K562 (cell line): ENCODE results near the gene SULT2A1.

ENCODE experiments used
- CBX2 ChIP-seq: fragments of 200-600 bp; sonication (generic); IDR thresholded peaks from one replicate; pipeline ENCODE4 v1.6.1; 2012; ENCODE audit warnings: mild to moderate bottlenecking, low read length, inconsistent platforms; ENCODE audit not compliant: insufficient read depth, poor library complexity, severe bottlenecking
- EZH2 ChIP-seq: IDR thresholded peaks from 2 replicates; pipeline ENCODE4 v1.6.1; 2012; ENCODE audit warnings: low read depth, mild to moderate bottlenecking, inconsistent platforms, low read length, borderline replicate concordance
- LEF1 ChIP-seq: fragments of 450-650 bp; IDR thresholded peaks from 2 replicates; pipeline ENCODE4 v1.6.1; 2016; ENCODE audit warnings: mild to moderate bottlenecking
- MCM7 ChIP-seq, 2 experiments: fragments of 450-650 bp; IDR thresholded peaks; 2 replicates each; pipeline ENCODE4 v1.6.1; 2016 to 2018
- MTA2 ChIP-seq: fragments of 450-650 bp; IDR thresholded peaks from 2 replicates; pipeline ENCODE4 v1.6.1; 2016; ENCODE audit warnings: low read depth
- SIX5 ChIP-seq, 2 experiments: IDR thresholded peaks; 2 replicates each; pipeline ENCODE4 v1.6.1; 2011; ENCODE audit warnings: low read length in 2 of 2, borderline replicate concordance in 1 of 2, low read depth in 1 of 2, mild to moderate bottlenecking in 1 of 2, moderate library complexity in 1 of 2; ENCODE audit not compliant: insufficient read depth in 1 of 2
- ZBTB7A ChIP-seq: IDR thresholded peaks from 2 replicates; pipeline ENCODE4 v1.6.1; 2011; ENCODE audit warnings: low read depth, mild to moderate bottlenecking, low read length, moderate library complexity, borderline replicate concordance; ENCODE audit not compliant: control insufficient read depth
- TF ChIP-seq, protein P1 (sequence below), 2 experiments: fragments of 450-650 bp in 1 of 2; sonication (generic) in 1 of 2; formaldehyde crosslinking; conservative IDR thresholded peaks; 2 replicates each; pipeline versions ENCODE4 v1.4.0 to v1.8.1; 2020 to 2022; ENCODE audit warnings: mild to moderate bottlenecking in 1 of 2, missing genetic modification reagents in 1 of 2
- TF ChIP-seq, protein P2 (sequence below), 3 experiments: IDR thresholded peaks in 2 of 3; conservative IDR thresholded peaks in 1 of 3; 2 replicates each; pipeline ENCODE4 v1.5.1; 2011 to 2012; ENCODE audit warnings: low read length in 3 of 3, mild to moderate bottlenecking in 3 of 3, control low read depth in 2 of 3, improper control_type of control experiment in 1 of 3, inconsistent platforms in 1 of 3, low read depth in 1 of 3, mixed read lengths in 1 of 3, moderate library complexity in 1 of 3; ENCODE audit not compliant: insufficient read depth in 2 of 3

DNA sequence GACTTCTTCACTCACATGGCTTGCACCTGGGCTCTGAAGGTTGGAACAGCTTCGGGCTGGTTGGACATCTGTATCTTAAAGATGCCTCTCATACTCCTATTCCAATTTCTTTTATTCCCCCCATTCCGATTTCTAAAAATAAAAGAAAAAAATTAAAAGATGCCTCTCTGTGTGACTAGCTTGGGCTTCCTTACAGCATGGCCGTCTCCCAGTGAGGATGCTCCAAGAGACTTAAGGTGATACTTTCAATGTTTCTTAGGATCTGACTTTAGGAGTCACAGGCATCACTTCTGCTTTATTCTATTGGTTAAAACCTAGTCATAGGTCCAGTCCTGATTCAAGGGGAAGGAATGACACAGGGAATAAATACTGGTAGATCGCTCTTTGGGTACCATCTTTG lies 9.9 kb upstream of the SULT2A1 start:
- TF ChIP-seq, protein P1, sequence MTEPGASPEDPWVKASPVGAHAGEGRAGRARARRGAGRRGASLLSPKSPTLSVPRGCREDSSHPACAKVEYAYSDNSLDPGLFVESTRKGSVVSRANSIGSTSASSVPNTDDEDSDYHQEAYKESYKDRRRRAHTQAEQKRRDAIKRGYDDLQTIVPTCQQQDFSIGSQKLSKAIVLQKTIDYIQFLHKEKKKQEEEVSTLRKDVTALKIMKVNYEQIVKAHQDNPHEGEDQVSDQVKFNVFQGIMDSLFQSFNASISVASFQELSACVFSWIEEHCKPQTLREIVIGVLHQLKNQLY (CRISPR knock-in tag; conservative IDR thresholded peaks at IDR 0.05) = no peak
- TF ChIP-seq ZBTB7A (no peak), LEF1 (no peak), MCM7 (IDR thresholded peaks at IDR 0.05) (no peak), MTA2 (no peak), EZH2 (no peak), SIX5 (IDR thresholded peaks at IDR 0.05; ENCODE audit: borderline replicate concordance in 1 of 2, insufficient read depth in 1 of 2, low read depth in 1 of 2, low read length in 2 of 2) (no peak), CBX2 (no peak)
- TF ChIP-seq, protein P2, sequence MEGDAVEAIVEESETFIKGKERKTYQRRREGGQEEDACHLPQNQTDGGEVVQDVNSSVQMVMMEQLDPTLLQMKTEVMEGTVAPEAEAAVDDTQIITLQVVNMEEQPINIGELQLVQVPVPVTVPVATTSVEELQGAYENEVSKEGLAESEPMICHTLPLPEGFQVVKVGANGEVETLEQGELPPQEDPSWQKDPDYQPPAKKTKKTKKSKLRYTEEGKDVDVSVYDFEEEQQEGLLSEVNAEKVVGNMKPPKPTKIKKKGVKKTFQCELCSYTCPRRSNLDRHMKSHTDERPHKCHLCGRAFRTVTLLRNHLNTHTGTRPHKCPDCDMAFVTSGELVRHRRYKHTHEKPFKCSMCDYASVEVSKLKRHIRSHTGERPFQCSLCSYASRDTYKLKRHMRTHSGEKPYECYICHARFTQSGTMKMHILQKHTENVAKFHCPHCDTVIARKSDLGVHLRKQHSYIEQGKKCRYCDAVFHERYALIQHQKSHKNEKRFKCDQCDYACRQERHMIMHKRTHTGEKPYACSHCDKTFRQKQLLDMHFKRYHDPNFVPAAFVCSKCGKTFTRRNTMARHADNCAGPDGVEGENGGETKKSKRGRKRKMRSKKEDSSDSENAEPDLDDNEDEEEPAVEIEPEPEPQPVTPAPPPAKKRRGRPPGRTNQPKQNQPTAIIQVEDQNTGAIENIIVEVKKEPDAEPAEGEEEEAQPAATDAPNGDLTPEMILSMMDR (IDR thresholded peaks at IDR 0.05 in 2 of 3, conservative IDR thresholded peaks at IDR 0.05 in 1 of 3; ENCODE audit: insufficient read depth in 2 of 3, low read depth in 1 of 3, low read length in 3 of 3) = no peak
